T-helper 1 cell (primary cell): ENCODE results near the gene SNED1.

Experiments used
- DNase-seq, 5 donors: peaks; one replicate each; pipeline ENCODE4 v3.0.0-alpha.2; 2012 to 2020

Gene SNED1

GRCh38 chr2:241049739-241050623 is 51.6 kb downstream of the SNED1 start:
- DNase-seq, result peak in 1 of 5 donors; percentile 11

GRCh38 chr2:241050624-241051577 is 52.5 kb downstream of the SNED1 start:
- DNase-seq, result no peak

- DNase-seq, result no peak
These were observed 53.4 kb downstream of the SNED1 start for GRCh38 chr2:241051578-241052487.

DNA sequence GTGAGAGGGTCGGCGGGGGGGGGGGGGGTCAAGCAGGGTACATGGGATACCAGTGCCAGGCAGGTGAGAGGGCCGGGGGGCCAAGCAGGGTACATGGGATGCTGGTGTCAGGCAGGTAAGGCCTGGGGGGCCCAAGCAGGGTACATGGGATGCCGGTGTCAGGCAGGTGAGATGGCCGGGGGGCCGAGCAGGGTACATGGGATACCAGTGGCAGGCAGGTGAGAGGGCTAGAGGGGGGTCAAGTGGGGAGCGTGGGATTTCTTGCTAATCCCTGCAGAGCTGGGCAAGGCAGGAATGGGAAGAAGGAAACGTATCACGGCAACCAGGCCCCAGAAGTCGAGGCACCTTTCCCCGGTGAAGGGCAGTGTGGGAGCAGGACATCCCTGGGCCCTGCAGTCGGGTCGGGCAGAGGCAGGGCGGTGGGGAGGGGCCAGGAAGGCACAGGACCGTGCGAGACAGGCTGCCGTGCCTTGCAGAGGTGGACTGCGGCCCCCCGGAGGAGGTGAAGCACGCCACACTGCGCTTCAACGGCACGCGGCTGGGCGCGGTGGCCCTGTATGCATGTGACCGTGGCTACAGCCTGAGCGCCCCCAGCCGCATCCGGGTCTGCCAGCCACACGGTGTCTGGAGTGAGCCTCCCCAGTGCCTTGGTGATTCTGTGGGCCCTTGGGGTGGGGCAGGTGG is 54.4 kb downstream of the SNED1 start:
- no peak for DNase-seq

DNA sequence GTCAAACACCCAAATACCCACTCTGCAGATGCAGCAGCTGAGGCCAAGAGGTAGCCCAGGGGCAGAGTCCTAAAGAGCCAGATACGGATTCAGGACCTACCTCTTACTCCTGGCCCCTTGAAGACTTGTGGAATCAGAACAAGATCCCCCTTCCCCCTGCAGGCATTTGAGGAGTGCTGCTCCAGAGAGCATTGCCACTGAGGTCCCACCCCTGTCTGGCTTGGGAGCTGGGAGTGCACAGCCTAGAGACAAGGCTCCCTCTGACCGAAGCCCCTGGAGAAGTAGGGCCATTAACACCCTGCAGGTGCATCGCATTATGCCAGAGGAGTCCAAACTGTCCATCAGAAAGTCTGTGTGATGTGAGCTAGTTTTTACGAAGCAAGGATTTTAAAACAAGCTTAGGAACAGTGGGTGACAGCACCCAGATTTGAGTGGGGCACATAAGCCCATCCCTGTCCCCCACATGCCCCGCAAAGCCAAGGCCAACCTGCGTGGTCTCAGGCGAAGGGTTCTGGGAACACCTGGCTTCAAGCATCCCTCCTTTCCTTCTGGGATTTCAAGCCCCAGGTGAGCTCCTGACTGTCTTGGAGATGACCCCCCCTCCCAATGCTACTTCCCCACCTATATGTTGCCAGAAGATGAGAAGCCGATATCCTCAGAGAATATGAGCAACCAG is 55.3 kb downstream of the SNED1 start:
- DNase-seq, result no peak

- no peak for DNase-seq
These were observed 62.9 kb downstream of the SNED1 start for GRCh38 chr2:241061275-241061674.

- no peak for DNase-seq
These were observed 64.1 kb downstream of the SNED1 start for GRCh38 chr2:241062389-241063092.

DNA sequence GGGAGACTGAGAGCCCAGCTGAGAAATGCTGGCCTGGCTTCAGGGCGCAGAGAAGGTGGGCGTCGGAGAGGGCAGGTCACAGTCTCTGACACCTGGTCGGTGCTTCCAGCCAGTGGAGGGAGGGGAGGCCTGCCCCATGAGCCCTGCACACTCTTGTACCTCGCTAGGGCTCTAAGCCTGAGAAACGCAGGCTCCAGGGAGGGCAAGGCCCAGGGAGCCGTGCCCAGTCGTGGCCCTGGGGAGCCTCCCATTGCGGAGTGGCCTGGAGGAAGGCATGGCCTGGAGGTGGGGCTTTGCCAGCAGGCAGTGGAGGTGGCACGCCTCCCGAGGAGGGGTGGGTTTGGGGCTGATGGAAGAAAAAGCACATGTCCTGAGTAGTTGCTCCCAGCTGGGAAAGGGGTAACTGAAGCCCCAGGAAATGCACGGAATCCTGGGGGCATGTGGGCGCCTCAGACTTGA is 64.7 kb downstream of the SNED1 start:
- peak in 1 of 5 donors; percentile 11 for DNase-seq

DNA sequence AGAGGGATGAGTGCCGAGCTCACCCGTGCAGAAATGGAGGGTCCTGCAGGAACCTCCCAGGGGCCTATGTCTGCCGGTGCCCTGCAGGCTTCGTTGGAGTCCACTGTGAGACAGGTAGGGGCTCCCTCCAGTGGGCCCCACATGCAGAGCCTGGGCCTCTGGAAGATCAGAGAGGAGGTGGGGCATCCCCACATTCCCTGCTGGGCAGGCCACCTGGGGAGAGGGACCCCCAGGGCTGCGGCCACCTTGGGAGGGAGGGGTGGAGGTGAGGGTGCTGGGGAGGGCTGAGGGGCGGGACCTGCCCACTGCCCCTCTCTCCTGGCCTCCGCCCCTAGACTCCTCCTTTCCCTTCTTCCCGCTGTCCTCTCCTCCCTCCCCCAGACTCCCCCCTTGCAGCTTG is 65.2 kb downstream of the SNED1 start:
- no peak for DNase-seq

- peak in 3 of 5 donors; percentile 24 to 42 (median 27) for DNase-seq
These were observed 65.8 kb downstream of the SNED1 start for GRCh38 chr2:241064008-241064801.

- no peak for DNase-seq
These were observed 66.5 kb downstream of the SNED1 start for GRCh38 chr2:241064802-241065354.

GRCh38 chr2:241065355-241065803 is 67.0 kb downstream of the SNED1 start:
- no peak for DNase-seq

DNA sequence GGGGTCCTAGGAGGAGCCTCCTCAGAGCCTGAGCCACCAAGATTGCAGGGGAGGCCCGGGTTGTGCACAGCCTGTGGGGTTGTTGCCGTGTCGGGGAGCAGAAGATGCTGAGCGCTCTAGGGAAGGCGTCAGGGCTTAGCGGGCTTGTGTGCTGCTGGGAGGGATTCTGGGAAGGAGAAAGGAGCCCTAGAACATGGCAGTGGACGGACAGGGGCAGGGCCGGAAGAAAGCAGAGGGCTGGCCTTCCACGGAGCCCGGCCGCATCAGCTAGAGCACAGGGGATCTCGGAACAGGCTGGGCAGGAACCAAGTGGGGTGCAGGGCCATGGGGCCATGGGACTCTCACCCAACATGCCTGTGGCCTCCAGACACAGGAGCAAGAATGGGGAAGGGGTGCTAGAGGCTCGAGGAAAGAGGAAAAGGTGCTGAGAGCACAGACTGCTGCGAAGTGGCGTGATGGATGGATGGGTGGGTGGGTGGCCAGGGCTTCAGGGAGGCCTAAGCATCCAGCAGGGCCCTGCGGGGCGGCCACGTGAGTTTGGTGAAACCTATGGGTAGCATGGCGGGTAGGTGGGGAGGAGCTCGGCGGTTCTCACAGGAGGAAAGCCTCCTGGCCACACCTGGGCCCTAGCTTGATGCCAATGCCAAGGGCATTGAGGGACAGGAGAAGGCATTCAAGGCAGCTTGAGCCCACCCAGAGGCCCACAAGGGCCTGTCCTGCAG is 67.9 kb downstream of the SNED1 start:
- peak in 1 of 5 donors; percentile 11 for DNase-seq

GRCh38 chr2:241066893-241067341 is 68.5 kb downstream of the SNED1 start:
- no peak for DNase-seq

- DNase-seq, result no peak
These were observed 69.2 kb downstream of the SNED1 start for GRCh38 chr2:241067501-241068135.

DNA sequence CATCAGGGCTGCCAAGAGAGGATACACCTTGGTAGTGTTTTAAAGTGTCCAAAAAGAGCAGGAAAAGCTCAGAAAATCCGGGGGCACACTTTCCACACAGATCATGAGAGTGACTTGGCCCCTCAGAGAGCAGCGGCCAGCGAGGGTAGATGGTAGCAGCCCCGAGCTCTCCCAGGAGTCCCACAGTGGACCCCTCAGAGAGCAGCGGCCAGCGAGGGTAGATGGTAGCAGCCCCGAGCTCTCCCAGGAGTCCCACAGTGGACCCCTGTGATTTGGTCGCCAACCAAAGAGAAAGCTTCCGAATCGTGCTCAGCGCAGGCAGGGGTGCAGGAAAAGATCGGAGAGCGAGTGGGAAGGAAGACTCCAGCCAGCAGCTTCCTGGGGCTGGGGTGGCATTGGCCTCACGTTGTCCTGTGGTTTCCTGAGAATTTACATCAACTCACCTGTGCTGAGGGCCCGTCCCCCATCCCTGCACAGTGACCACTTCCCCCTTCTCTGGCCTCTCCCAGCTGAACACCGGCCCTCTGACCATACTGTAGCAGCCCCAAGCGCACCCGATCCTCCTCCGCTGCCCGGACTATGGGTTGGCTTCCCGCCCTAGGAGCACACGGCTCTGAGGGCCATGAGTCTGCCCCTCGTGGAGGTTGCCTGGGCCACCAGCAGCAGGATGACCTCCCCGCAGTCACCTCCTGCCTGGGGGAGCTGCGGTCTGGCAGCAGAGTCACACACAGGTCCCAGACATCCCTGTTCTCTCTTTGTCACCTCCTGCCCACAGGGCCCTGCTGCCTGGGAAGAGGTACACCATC is 69.9 kb downstream of the SNED1 start:
- no peak for DNase-seq
